ENCODE data around the gene VPS35.

- TF ChIP-seq CTCF (IDR thresholded peaks at IDR 0.05) (no peak), POLR2A (IDR thresholded peaks at IDR 0.05) (no peak)
These were observed 75.0 kb downstream of the VPS35 start for GRCh38 chr16:46614006-46614405.
